H9 (cell line): Measurements from ENCODE around the gene CPXM1. TPM values are rescaled to one million over a fixed set of nuclear protein-coding genes. Genes with fewer than 3 reads are reported as not detected.

Source experiments
- DNase-seq: peaks from one replicate; pipeline ENCODE4 v3.0.0-alpha.2; 2017
- H2AFZ ChIP-seq: one replicate; pipeline ENCODE4 v1.6.1; 2013; ENCODE audit warnings: mild to moderate bottlenecking, low read length, control low read depth, moderate library complexity
- H2AK5ac ChIP-seq: 2 replicates; pipeline ENCODE4 v1.6.1; 2013; ENCODE audit warnings: low read length, control low read depth, mixed read lengths; ENCODE audit not compliant: insufficient read length
- H2BK120ac ChIP-seq: one replicate; pipeline ENCODE4 v1.6.1; 2013; ENCODE audit warnings: low read depth, mild to moderate bottlenecking, low read length, control low read depth, inconsistent platforms; ENCODE audit not compliant: poor library complexity, severe bottlenecking
- H2BK12ac ChIP-seq: 2 replicates; pipeline ENCODE4 v1.6.1; 2013; ENCODE audit warnings: low read length, control low read depth, mixed read lengths, low read depth; ENCODE audit not compliant: insufficient read length
- H2BK15ac ChIP-seq: 2 replicates; pipeline ENCODE4 v1.6.1; 2013; ENCODE audit warnings: low read depth, low read length, control low read depth
- H2BK20ac ChIP-seq: one replicate; pipeline ENCODE4 v1.6.1; 2013; ENCODE audit warnings: low read depth, mild to moderate bottlenecking, low read length, control low read depth, inconsistent platforms; ENCODE audit not compliant: poor library complexity, severe bottlenecking
- H2BK5ac ChIP-seq: 2 replicates; pipeline ENCODE4 v1.6.1; 2013; ENCODE audit warnings: low read length, control low read depth, mixed read lengths; ENCODE audit not compliant: insufficient read length
- H3K14ac ChIP-seq: 2 replicates; pipeline ENCODE4 v1.6.1; 2013; ENCODE audit warnings: low read length, control low read depth; ENCODE audit not compliant: insufficient read depth
- H3K18ac ChIP-seq: 2 replicates; pipeline ENCODE4 v1.6.1; 2013; ENCODE audit warnings: low read depth, mild to moderate bottlenecking, mixed read lengths, low read length, control low read depth; ENCODE audit not compliant: insufficient read length
- H3K23ac ChIP-seq: 2 replicates; pipeline ENCODE4 v1.6.1; 2013; ENCODE audit warnings: low read length, control low read depth, mixed read lengths, low read depth; ENCODE audit not compliant: insufficient read length
- H3K23me2 ChIP-seq: 2 replicates; pipeline ENCODE4 v1.6.1; 2013; ENCODE audit warnings: low read depth, mild to moderate bottlenecking, mixed read lengths, low read length, control low read depth; ENCODE audit not compliant: insufficient read length, poor library complexity, severe bottlenecking
- H3K27ac ChIP-seq: 2 replicates; pipeline ENCODE4 v1.5.1; 2013; ENCODE audit warnings: low read length, control low read depth, mixed read lengths, low read depth; ENCODE audit not compliant: insufficient read length
- H3K27me3 ChIP-seq: 2 replicates; pipeline ENCODE4 v1.6.1; 2013; ENCODE audit warnings: low read length, control low read depth, inconsistent platforms; ENCODE audit not compliant: insufficient read depth
- H3K4ac ChIP-seq: 2 replicates; pipeline ENCODE4 v1.6.1; 2013; ENCODE audit warnings: low read depth, mild to moderate bottlenecking, control low read depth, inconsistent platforms, low read length, moderate library complexity
- H3K4me1 ChIP-seq: 2 replicates; pipeline ENCODE4 v1.6.1; 2013; ENCODE audit warnings: low read length, control low read depth, inconsistent platforms; ENCODE audit not compliant: insufficient read depth
- H3K4me2 ChIP-seq: 2 replicates; pipeline ENCODE4 v1.6.1; 2013; ENCODE audit warnings: low read length, control low read depth, mixed read lengths; ENCODE audit not compliant: insufficient read length, insufficient read depth
- H3K56ac ChIP-seq: 2 replicates; pipeline ENCODE4 v1.6.1; 2013; ENCODE audit warnings: low read depth, mild to moderate bottlenecking, mixed read lengths, low read length, control low read depth; ENCODE audit not compliant: insufficient read length
- H3K79me1 ChIP-seq: 2 replicates; pipeline ENCODE4 v1.6.1; 2013; ENCODE audit warnings: low read depth, mild to moderate bottlenecking, moderate library complexity, low read length, control low read depth, inconsistent platforms; ENCODE audit not compliant: insufficient read depth, poor library complexity, severe bottlenecking
- H3K79me2 ChIP-seq: 2 replicates; pipeline ENCODE4 v1.6.1; 2013; ENCODE audit warnings: low read length, control low read depth, inconsistent platforms; ENCODE audit not compliant: insufficient read depth
- H3K9ac ChIP-seq: 2 replicates; pipeline ENCODE4 v1.6.1; 2013; ENCODE audit warnings: low read length, control low read depth, mixed read lengths; ENCODE audit not compliant: insufficient read length; ENCODE audit errors: extremely low read depth
- H3K9me3 ChIP-seq: one replicate; pipeline ENCODE4 v1.6.1; 2013; ENCODE audit warnings: low read depth, low read length, inconsistent platforms; ENCODE audit not compliant: control insufficient read depth
- H3T11ph ChIP-seq: one replicate; pipeline ENCODE4 v1.6.1; 2013; ENCODE audit warnings: mild to moderate bottlenecking, low read length, control low read depth, inconsistent platforms
- H4K20me1 ChIP-seq: one replicate; pipeline ENCODE4 v1.6.1; 2013; ENCODE audit not compliant: control insufficient read depth, insufficient read length, insufficient read depth
- H4K5ac ChIP-seq: 2 replicates; pipeline ENCODE4 v1.6.1; 2013; ENCODE audit warnings: low read depth, mild to moderate bottlenecking, mixed read lengths, low read length, control low read depth; ENCODE audit not compliant: insufficient read length
- H4K8ac ChIP-seq: replicated peaks from 2 replicates; pipeline ENCODE4 v1.6.1; 2013; ENCODE audit warnings: low read length, control low read depth, mixed read lengths, low read depth; ENCODE audit not compliant: insufficient read length
- H4K91ac ChIP-seq: 2 replicates; pipeline ENCODE4 v1.6.1; 2013; ENCODE audit warnings: low read depth, mild to moderate bottlenecking, moderate library complexity, mixed read lengths, low read length, control low read depth; ENCODE audit not compliant: insufficient read length
- H3K27ac Mint-ChIP-seq, 3 experiments: 2 replicates in 2 of 3; 3 replicates in 1 of 3; pipeline ENCODE4 v1.8.0; 2020 to 2021; ENCODE audit warnings: mixed read lengths in 3 of 3, mild to moderate bottlenecking in 1 of 3, moderate library complexity in 1 of 3
- H3K27me3 Mint-ChIP-seq: 2 replicates; pipeline ENCODE4 v1.8.0; 2021; ENCODE audit warnings: low read depth, mild to moderate bottlenecking, moderate library complexity, mixed read lengths
- H3K36me3 Mint-ChIP-seq, 3 experiments: 2 replicates in 2 of 3; 3 replicates in 1 of 3; pipeline ENCODE4 v1.8.0; 2020 to 2021; ENCODE audit warnings: low read depth in 3 of 3, mixed read lengths in 3 of 3; ENCODE audit not compliant: insufficient read depth in 1 of 3
- H3K4me1 Mint-ChIP-seq, 2 experiments: 2 replicates each; pipeline ENCODE4 v1.8.0; 2020; ENCODE audit warnings: mixed read lengths in 2 of 2
- H3K4me3 Mint-ChIP-seq, 2 experiments: 2 replicates in 1 of 2; 3 replicates in 1 of 2; pipeline ENCODE4 v1.8.0; 2020 to 2021; ENCODE audit warnings: mild to moderate bottlenecking in 2 of 2, mixed read lengths in 2 of 2, moderate library complexity in 1 of 2
- H3K9me3 Mint-ChIP-seq, 2 experiments: 2 replicates in 1 of 2; 3 replicates in 1 of 2; pipeline ENCODE4 v1.8.0; 2020; ENCODE audit warnings: mild to moderate bottlenecking in 2 of 2, mixed read lengths in 2 of 2, moderate library complexity in 1 of 2
- WGBS: extraction: QIAGEN DNeasy Blood & Tissue Kit; methylation state at CpG from one replicate; pipeline ENCODE4 v1.1.7; 2013; ENCODE audit warnings: missing lambda C conversion rate, low lambda C conversion rate, mixed read lengths; ENCODE audit not compliant: insufficient read length; ENCODE audit errors: extremely low coverage; 5-methylcytosine and 5-hydroxymethylcytosine counted together
- total RNA-seq: library from RNA; stranded (reverse); gene quantifications from 2 replicates; pipeline ENCODE4 v1.2.1, GENCODE V29; 2021
- TF ChIP-seq, protein P1 (sequence below): fragments of 200-600 bp; sonication (generic); conservative IDR thresholded peaks from 3 replicates; pipeline ENCODE4 v1.8.0; 2021; ENCODE audit warnings: antibody characterized with exemption, mild to moderate bottlenecking

Gene CPXM1
- total RNA-seq, 1 experiment from 2014 or later = 69.0 TPM

DNA sequence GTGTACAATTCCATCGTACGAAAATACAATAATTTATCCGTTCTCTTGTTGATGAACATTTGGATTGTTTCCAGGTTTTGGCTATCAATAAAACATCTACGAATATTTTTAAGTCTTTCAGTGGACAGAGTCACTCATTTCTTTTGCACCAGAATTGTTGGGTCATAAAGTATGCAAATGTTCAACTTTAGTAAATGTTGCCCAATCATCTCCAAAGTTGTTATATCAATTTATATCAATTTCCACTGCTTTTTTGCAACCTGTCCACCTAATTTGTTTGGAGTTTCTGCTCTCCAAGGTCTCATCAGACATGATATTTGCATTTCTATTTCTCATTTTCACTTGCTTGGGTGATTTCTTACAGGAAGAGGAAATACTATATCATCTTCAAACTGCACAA is 26.2 kb upstream of the CPXM1 start:
- Histone ChIP-seq H2BK12ac (no peak overlapping the region), H3K4me1 (no peaks in the 10 kb centered on the region), H4K20me1 (no peaks in the 10 kb centered on the region), H2BK15ac (no peak overlapping the region), H2BK120ac (no peak overlapping the region), H3K56ac (no peak overlapping the region), H3K4ac (no peak overlapping the region), H4K5ac (no peak overlapping the region), H3K18ac (no peak overlapping the region), H3K4me2 (no peak overlapping the region), H2AK5ac (no peak overlapping the region), H3K23ac (no peak overlapping the region), H3K27ac (no peak overlapping the region), H2BK5ac (no peak overlapping the region), H4K91ac (no peak overlapping the region), H2BK20ac (no peak overlapping the region), H4K8ac (no peak overlapping the region), H3K79me1 (no peaks in the 10 kb centered on the region), H3K9ac (no peak overlapping the region), H3K23me2 (no peaks in the 10 kb centered on the region), H3T11ph (no peak overlapping the region), H3K79me2 (no peaks in the 10 kb centered on the region), H3K27me3 (peaks cover 2% of the 10 kb centered on the region; the same call in 1 of the 2 replicates), H3K14ac (no peak overlapping the region), H2AFZ (no peak overlapping the region), H3K9me3 (no peaks in the 10 kb centered on the region)
- Mint-ChIP-seq H3K27ac (no peak overlapping the region), H3K4me1 (peaks cover 6 to 10% of the 10 kb centered on the region in 2 experiments), H3K9me3 (0 out of 5 replicates have a peak, but pooled peaks cover 0 to 1% of the 10 kb centered on the region in 2 experiments), H3K36me3 (no peaks in the 10 kb centered on the region), H3K27me3 (peaks cover 44% of the 10 kb centered on the region), H3K4me3 (no peak overlapping the region)
- no CpG with 5 or more reads among the region's 4 CpGs for WGBS
- TF ChIP-seq, protein P1, sequence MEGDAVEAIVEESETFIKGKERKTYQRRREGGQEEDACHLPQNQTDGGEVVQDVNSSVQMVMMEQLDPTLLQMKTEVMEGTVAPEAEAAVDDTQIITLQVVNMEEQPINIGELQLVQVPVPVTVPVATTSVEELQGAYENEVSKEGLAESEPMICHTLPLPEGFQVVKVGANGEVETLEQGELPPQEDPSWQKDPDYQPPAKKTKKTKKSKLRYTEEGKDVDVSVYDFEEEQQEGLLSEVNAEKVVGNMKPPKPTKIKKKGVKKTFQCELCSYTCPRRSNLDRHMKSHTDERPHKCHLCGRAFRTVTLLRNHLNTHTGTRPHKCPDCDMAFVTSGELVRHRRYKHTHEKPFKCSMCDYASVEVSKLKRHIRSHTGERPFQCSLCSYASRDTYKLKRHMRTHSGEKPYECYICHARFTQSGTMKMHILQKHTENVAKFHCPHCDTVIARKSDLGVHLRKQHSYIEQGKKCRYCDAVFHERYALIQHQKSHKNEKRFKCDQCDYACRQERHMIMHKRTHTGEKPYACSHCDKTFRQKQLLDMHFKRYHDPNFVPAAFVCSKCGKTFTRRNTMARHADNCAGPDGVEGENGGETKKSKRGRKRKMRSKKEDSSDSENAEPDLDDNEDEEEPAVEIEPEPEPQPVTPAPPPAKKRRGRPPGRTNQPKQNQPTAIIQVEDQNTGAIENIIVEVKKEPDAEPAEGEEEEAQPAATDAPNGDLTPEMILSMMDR = no peak
- DNase-seq = no peak
